HepG2 (cell line): ENCODE results near the gene SMIM43. TPM values are rescaled to one million over a fixed set of nuclear protein-coding genes. Genes with fewer than 3 reads are reported as not detected.

ENCODE experiments used
- DR1 ChIP-seq: sonication (generic); formaldehyde crosslinking; IDR thresholded peaks from 2 replicates; pipeline ENCODE4 v1.8.0; 2021; ENCODE audit warnings: mild to moderate bottlenecking, missing genetic modification reagents, inconsistent platforms
- ISL2 ChIP-seq: sonication (generic); formaldehyde crosslinking; IDR thresholded peaks from 2 replicates; pipeline ENCODE4 v1.5.0; 2020; ENCODE audit warnings: missing genetic modification reagents
- MYC ChIP-seq: sonication (generic); formaldehyde crosslinking; IDR thresholded peaks from 2 replicates; pipeline ENCODE4 v1.9.0; 2021; ENCODE audit warnings: missing genetic modification reagents, borderline replicate concordance
- PITX1 ChIP-seq: sonication (generic); formaldehyde crosslinking; IDR thresholded peaks from 2 replicates; pipeline ENCODE4 v1.5.1; 2020; ENCODE audit warnings: mild to moderate bottlenecking, missing genetic modification reagents
- RCOR2 ChIP-seq: IDR thresholded peaks from 2 replicates; pipeline ENCODE4 v1.6.1; 2016; ENCODE audit warnings: missing biosample characterization, missing genetic modification reagents
- RFXAP ChIP-seq: sonication (generic); formaldehyde crosslinking; IDR thresholded peaks from 2 replicates; pipeline ENCODE4 v1.4.0; 2020; ENCODE audit warnings: missing genetic modification reagents, borderline replicate concordance
- RNF2 ChIP-seq: fragments of 450-650 bp; conservative IDR thresholded peaks from 2 replicates; pipeline ENCODE4 v1.6.1; 2016; ENCODE audit warnings: low read depth
- SIN3A ChIP-seq: IDR thresholded peaks from 2 replicates; pipeline ENCODE4 v1.6.1; 2011; ENCODE audit warnings: low read depth, mild to moderate bottlenecking, control low read depth, low read length, borderline replicate concordance
- SP1 ChIP-seq, 2 experiments: fragments of 450-650 bp in 1 of 2; sonication (generic) in 1 of 2; formaldehyde crosslinking in 1 of 2; IDR thresholded peaks; 2 replicates each; pipeline versions ENCODE4 v1.4.0 to v1.6.1; 2016 to 2020; ENCODE audit warnings: missing genetic modification reagents in 1 of 2
- ZNF354B ChIP-seq: sonication (generic); formaldehyde crosslinking; IDR thresholded peaks from 2 replicates; pipeline ENCODE4 v1.8.0; 2022; ENCODE audit warnings: mild to moderate bottlenecking, missing genetic modification reagents
- ZNF441 ChIP-seq: sonication (generic); formaldehyde crosslinking; IDR thresholded peaks from 2 replicates; pipeline ENCODE4 v1.7.0; 2021; ENCODE audit warnings: missing genetic modification reagents, borderline replicate concordance
- ZNF484 ChIP-seq: sonication (generic); formaldehyde crosslinking; IDR thresholded peaks from 2 replicates; pipeline ENCODE4 v1.5.1; 2020; ENCODE audit warnings: mild to moderate bottlenecking, low read depth, missing genetic modification reagents, borderline replicate concordance
- ZNF619 ChIP-seq: sonication (generic); formaldehyde crosslinking; IDR thresholded peaks from 2 replicates; pipeline ENCODE4 v1.4.0; 2020; ENCODE audit warnings: mild to moderate bottlenecking, missing genetic modification reagents
- ZNF678 ChIP-seq: sonication (generic); formaldehyde crosslinking; IDR thresholded peaks from 2 replicates; pipeline ENCODE4 v1.4.0; 2020; ENCODE audit warnings: mild to moderate bottlenecking, missing genetic modification reagents
- ZNF703 ChIP-seq: sonication (generic); formaldehyde crosslinking; IDR thresholded peaks from 2 replicates; pipeline ENCODE4 v1.5.1; 2020; ENCODE audit warnings: missing genetic modification reagents, mild to moderate bottlenecking, moderate library complexity, borderline replicate concordance
- ZNF768 ChIP-seq: sonication (generic); formaldehyde crosslinking; IDR thresholded peaks from 2 replicates; pipeline ENCODE4 v1.4.0; 2020; ENCODE audit warnings: missing genetic modification reagents
- ZSCAN22 ChIP-seq: sonication (generic); formaldehyde crosslinking; IDR thresholded peaks from 2 replicates; pipeline ENCODE4 v1.4.0; 2020; ENCODE audit warnings: mild to moderate bottlenecking, missing genetic modification reagents
- ZSCAN9 ChIP-seq: IDR thresholded peaks from 2 replicates; pipeline ENCODE4 v1.6.1; 2016; ENCODE audit warnings: borderline replicate concordance
- polyA plus RNA-seq, 8 experiments: library from polyadenylated mRNA; depleted of rRNA in 3 of 8; stranded (reverse) in 7 of 8; unstranded in 1 of 8; fragments of >200 nt; fragmentation: Illumina TruSeq in 4 of 8; extraction: Trizol in 4 of 8; gene quantifications; 2 replicates each; pipeline versions ENCODE4 v1.2.1 to v1.2.3, GENCODE V29; 2011 to 2016; ENCODE audit warnings: low read depth in 4 of 8, missing spikeins in 1 of 8, mixed read lengths in 1 of 8; ENCODE audit not compliant: insufficient read depth in 1 of 8
- total RNA-seq, 5 experiments: library from RNA; depleted of rRNA; stranded (reverse); fragments of >200 nt; fragmentation: Illumina TruSeq; extraction: Trizol; gene quantifications; 2 replicates each; pipeline ENCODE4 v1.2.3, GENCODE V29; 2016; ENCODE audit warnings: low read depth in 1 of 5
- TF ChIP-seq, protein P1 (sequence below): sonication (generic); formaldehyde crosslinking; IDR thresholded peaks from 2 replicates; pipeline ENCODE4 v1.4.0; 2020; ENCODE audit warnings: missing genetic modification reagents, borderline replicate concordance
- TF ChIP-seq, protein P2 (sequence below): IDR thresholded peaks from 2 replicates; pipeline ENCODE4 v1.6.1; 2018; ENCODE audit warnings: missing genetic modification reagents
- TF ChIP-seq, protein P3 (sequence below): IDR thresholded peaks from 2 replicates; pipeline ENCODE4 v1.6.1; 2016; ENCODE audit warnings: low read depth, missing genetic modification reagents, missing compliant biosample characterization

Gene SMIM43
- total and polyA plus RNA-seq, 2 of the 13 experiments (the other 11 are each of a cell fraction or from before 2014, with no cell fraction given): not detected

DNA sequence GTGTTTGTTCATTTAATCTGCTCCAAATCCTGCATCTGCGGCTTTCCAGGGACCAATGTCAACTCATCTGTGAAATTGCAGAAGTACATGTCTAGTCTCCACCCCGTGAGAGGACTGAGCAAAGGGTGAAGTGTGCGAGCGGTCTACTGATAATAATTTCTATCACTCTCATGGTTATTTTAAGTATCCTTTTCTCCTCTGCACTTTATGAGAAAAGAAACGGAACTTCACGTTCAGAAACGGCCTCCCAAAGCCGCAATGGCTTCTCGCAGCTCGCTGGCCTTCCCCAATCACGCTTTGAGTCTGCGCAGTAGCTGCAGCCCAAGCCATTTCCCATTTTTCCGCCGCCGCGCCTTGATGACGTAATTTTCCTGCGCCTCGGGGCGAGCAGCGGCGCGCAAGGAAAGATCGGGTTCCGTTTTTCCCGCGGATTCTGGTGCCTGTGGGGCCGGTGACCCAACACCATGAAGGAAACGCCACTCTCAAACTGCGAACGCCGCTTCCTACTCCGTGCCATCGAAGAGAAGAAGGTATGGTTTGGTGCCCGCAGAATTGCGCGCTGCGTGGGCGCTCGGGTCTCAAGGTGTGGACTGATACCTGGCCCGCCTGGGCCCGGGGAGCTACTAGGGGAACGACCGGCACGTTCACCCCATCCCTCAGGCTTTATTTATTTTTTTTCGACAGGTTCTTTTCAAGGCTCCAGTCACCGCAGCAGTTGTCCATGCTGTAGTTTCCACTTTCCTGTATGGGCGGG is 36.2 kb upstream of the SMIM43 start, which contains the start of gene EXOSC9 (continued):
- TF ChIP-seq PITX1 (peak; percentile 76; the same call in 1 of the 2 replicates), ZNF354B (CRISPR knock-in tag) (no peak), ZNF678 (CRISPR knock-in tag) (no peak), RCOR2 (no peak), RNF2 (peak; percentile 56; the same call in 1 of the 2 replicates), ZSCAN22 (no peak), DR1 (CRISPR knock-in tag) (peak; percentile 93), ZNF441 (CRISPR knock-in tag) (no peak; the same call in 1 of the 2 replicates), ZSCAN9 (CRISPR knock-in tag) (no peak), SIN3A (peak; percentile 89; the same call in 1 of the 2 replicates), ZNF768 (CRISPR knock-in tag) (peak; percentile 32; the same call in 1 of the 2 replicates), SP1 (IDR thresholded peaks at IDR 0.05) (no peak), SP1 (CRISPR knock-in tag; IDR thresholded peaks at IDR 0.05) (peak; percentile 47; the same call in 1 of the 2 replicates), ISL2 (CRISPR knock-in tag) (peak; percentile 70; the same call in 1 of the 2 replicates), ZNF619 (CRISPR knock-in tag) (peak; percentile 85; the same call in 1 of the 2 replicates), RFXAP (CRISPR knock-in tag) (peak; percentile 70; the same call in 1 of the 2 replicates), MYC (CRISPR knock-in tag) (peak; percentile 80; the same call in 1 of the 2 replicates), ZNF703 (CRISPR knock-in tag) (no peak), ZNF484 (no peak)
- TF ChIP-seq, protein P1, sequence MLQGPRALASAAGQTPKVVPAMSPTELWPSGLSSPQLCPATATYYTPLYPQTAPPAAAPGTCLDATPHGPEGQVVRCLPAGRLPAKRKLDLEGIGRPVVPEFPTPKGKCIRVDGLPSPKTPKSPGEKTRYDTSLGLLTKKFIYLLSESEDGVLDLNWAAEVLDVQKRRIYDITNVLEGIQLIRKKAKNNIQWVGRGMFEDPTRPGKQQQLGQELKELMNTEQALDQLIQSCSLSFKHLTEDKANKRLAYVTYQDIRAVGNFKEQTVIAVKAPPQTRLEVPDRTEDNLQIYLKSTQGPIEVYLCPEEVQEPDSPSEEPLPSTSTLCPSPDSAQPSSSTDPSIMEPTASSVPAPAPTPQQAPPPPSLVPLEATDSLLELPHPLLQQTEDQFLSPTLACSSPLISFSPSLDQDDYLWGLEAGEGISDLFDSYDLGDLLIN (CRISPR knock-in tag): peak; percentile 96; the same call in 1 of the 2 replicates
- TF ChIP-seq, protein P2, sequence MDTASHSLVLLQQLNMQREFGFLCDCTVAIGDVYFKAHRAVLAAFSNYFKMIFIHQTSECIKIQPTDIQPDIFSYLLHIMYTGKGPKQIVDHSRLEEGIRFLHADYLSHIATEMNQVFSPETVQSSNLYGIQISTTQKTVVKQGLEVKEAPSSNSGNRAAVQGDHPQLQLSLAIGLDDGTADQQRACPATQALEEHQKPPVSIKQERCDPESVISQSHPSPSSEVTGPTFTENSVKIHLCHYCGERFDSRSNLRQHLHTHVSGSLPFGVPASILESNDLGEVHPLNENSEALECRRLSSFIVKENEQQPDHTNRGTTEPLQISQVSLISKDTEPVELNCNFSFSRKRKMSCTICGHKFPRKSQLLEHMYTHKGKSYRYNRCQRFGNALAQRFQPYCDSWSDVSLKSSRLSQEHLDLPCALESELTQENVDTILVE: no peak; the same call in none of the 2 replicates
- TF ChIP-seq, protein P3, sequence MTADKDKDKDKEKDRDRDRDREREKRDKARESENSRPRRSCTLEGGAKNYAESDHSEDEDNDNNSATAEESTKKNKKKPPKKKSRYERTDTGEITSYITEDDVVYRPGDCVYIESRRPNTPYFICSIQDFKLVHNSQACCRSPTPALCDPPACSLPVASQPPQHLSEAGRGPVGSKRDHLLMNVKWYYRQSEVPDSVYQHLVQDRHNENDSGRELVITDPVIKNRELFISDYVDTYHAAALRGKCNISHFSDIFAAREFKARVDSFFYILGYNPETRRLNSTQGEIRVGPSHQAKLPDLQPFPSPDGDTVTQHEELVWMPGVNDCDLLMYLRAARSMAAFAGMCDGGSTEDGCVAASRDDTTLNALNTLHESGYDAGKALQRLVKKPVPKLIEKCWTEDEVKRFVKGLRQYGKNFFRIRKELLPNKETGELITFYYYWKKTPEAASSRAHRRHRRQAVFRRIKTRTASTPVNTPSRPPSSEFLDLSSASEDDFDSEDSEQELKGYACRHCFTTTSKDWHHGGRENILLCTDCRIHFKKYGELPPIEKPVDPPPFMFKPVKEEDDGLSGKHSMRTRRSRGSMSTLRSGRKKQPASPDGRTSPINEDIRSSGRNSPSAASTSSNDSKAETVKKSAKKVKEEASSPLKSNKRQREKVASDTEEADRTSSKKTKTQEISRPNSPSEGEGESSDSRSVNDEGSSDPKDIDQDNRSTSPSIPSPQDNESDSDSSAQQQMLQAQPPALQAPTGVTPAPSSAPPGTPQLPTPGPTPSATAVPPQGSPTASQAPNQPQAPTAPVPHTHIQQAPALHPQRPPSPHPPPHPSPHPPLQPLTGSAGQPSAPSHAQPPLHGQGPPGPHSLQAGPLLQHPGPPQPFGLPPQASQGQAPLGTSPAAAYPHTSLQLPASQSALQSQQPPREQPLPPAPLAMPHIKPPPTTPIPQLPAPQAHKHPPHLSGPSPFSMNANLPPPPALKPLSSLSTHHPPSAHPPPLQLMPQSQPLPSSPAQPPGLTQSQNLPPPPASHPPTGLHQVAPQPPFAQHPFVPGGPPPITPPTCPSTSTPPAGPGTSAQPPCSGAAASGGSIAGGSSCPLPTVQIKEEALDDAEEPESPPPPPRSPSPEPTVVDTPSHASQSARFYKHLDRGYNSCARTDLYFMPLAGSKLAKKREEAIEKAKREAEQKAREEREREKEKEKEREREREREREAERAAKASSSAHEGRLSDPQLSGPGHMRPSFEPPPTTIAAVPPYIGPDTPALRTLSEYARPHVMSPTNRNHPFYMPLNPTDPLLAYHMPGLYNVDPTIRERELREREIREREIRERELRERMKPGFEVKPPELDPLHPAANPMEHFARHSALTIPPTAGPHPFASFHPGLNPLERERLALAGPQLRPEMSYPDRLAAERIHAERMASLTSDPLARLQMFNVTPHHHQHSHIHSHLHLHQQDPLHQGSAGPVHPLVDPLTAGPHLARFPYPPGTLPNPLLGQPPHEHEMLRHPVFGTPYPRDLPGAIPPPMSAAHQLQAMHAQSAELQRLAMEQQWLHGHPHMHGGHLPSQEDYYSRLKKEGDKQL (CRISPR knock-in tag): 0 out of 2 replicates have a peak, but pooled peaks have one; percentile 40
